ENCODE measurements around the gene C1QTNF9.
"Not testable (repeated sequence)": the region's sequence is repeated elsewhere in the genome, so short reads cannot be mapped to it uniquely, and the experiment has no call there.

The C1QTNF9 gene

GRCh38 chr13:24281188-24282008 lies 28.0 kb upstream of the C1QTNF9 start:
- DNase-seq, result no peak
- intact Hi-C loops (cut with DNase I), result no loop called here

GRCh38 chr13:24282256-24282655 lies 27.1 kb upstream of the C1QTNF9 start:
- intact Hi-C loops (cut with DNase I), result no loop called here

GRCh38 chr13:24284889-24285565 lies 24.4 kb upstream of the C1QTNF9 start:
- no peak for DNase-seq
- intact Hi-C loops (cut with DNase I), result no loop called here

More at GRCh38 chr13:24282256-24282655, 27.1 kb upstream of the C1QTNF9 start:
- DNase-seq, result no peak

- intact Hi-C loops (cut with DNase I), result no loop called here
- DNase-seq, result no peak
These were observed 22.8 kb upstream of the C1QTNF9 start for GRCh38 chr13:24286624-24287023.

GRCh38 chr13:24287748-24288287 lies 21.6 kb upstream of the C1QTNF9 start:
- intact Hi-C loops (cut with DNase I), result no loop called here
- DNase-seq, result no peak

- no peak for DNase-seq
- intact Hi-C loops (cut with DNase I), result no loop called here
These were observed 20.5 kb upstream of the C1QTNF9 start for GRCh38 chr13:24288870-24289269.

- intact Hi-C loops (cut with DNase I), result no loop called here
- no peak for DNase-seq
These were observed 19.0 kb upstream of the C1QTNF9 start for GRCh38 chr13:24290280-24290932.

- intact Hi-C loops (cut with DNase I), result no loop called here
- DNase-seq, result no peak
These were observed 16.9 kb upstream of the C1QTNF9 start for GRCh38 chr13:24292481-24292880.

GRCh38 chr13:24293746-24294145 lies 15.6 kb upstream of the C1QTNF9 start:
- intact Hi-C loops (cut with DNase I), result no loop called here
- DNase-seq, result no peak

GRCh38 chr13:24299488-24300114 lies 9.8 kb upstream of the C1QTNF9 start:
- no peak for DNase-seq
- intact Hi-C loops (cut with DNase I), result no loop called here

GRCh38 chr13:24301434-24301833 lies 7.9 kb upstream of the C1QTNF9 start:
- DNase-seq, result peak in 1 of 10 donors; percentile 55
- intact Hi-C loops (cut with DNase I), result no loop called here

- intact Hi-C loops (cut with DNase I), result no loop called here
- DNase-seq, result no peak
These were observed 7.5 kb upstream of the C1QTNF9 start for GRCh38 chr13:24301911-24302310.

GRCh38 chr13:24304620-24305019 lies 4.8 kb upstream of the C1QTNF9 start:
- intact Hi-C loops (cut with DNase I), result no loop called here

GRCh38 chr13:24306632-24307031 lies 2.7 kb upstream of the C1QTNF9 start:
- intact Hi-C loops (cut with DNase I), result no loop called here
- no peak for DNase-seq

More at GRCh38 chr13:24304620-24305019, 4.8 kb upstream of the C1QTNF9 start:
- no peak for DNase-seq

- intact Hi-C loops (cut with DNase I), result no loop called here
- no peak for DNase-seq
These were observed 1.9 kb upstream of the C1QTNF9 start for GRCh38 chr13:24307211-24308067.

GRCh38 chr13:24308068-24308445 lies 1.3 kb upstream of the C1QTNF9 start:
- intact Hi-C loops (cut with DNase I), result no loop called here
- DNase-seq, result no peak

- intact Hi-C loops (cut with DNase I), result no loop called here
These were observed 826 bp upstream of the C1QTNF9 start for GRCh38 chr13:24308488-24309020.

GRCh38 chr13:24313439-24313838 lies 4.1 kb downstream of the C1QTNF9 start:
- DNase-seq, result no peak
- intact Hi-C loops (cut with DNase I), result no loop called here

More at GRCh38 chr13:24308488-24309020, 826 bp upstream of the C1QTNF9 start:
- DNase-seq, result no peak

- intact Hi-C loops (cut with DNase I); DNase-seq: not testable (repeated sequence)
These were observed 8.5 kb downstream of the C1QTNF9 start for GRCh38 chr13:24317835-24318234.
